ENCODE data around the gene SEC16A. TPM values are rescaled to one million over a fixed set of nuclear protein-coding genes. Genes with fewer than 3 reads are reported as not detected.

Gene SEC16A
- total RNA-seq, 1 donor from 2014 or later = 66.5 TPM

DNA sequence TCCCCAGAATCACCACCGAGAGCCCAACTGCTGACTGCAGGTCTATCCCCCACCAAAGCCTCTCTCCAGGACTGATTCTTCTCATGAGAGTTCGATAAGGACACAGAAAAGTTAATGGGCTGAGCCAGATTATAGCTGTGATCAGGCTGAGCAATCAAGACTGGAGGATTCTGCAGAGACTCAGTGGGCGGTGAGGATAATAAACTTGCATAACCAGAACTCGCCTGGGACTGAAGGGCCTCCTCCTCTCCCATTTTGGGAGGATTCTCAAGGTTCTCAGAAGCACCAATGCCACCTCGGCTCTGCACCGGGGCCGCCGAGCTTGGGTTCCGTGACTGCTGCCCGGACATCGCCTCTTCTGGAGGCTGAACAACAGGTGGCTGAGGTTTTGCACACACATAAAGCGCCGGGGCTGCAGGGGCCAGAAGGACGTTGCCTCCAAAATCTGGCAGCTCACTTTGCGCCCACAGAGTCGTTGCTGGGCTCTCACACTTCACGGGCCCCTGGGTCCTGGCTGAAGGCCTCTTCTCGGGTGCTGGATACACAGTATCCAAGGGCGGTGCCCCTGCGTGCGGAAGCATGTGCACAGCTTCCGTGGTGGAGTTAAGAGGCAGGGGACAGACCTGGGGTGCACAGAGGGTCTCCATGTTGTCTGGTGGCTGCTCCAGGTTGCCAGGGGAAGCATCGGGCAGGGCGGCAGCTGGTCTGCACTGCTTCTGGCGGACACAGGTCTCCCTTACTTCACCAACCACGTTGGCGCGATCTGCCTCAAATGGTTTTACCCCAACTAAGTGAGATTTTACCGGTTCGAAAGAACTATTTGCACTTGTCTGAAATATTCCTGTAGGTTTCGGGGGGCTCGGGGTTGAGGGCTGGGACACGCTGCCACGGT is 7.6 kb downstream of the SEC16A start:
- no peak for TF ChIP-seq CTCF (IDR thresholded peaks at IDR 0.05)
- H3K36me3 ChIP-seq = peaks cover 88% of the 10 kb centered on the region
- DNase-seq = no peak
- no peak overlapping the region for H3K4me3 ChIP-seq
- intact Hi-C loops (cut with DNase I) = no loop called here
- H3K27me3 ChIP-seq (ENCODE audit: low read depth) = no peaks in the 10 kb centered on the region
- no peaks in the 10 kb centered on the region for H3K4me1 ChIP-seq
- ATAC-seq = no peak
- H3K9me3 ChIP-seq = no peaks in the 10 kb centered on the region
- no peak overlapping the region for H3K27ac ChIP-seq

DNA sequence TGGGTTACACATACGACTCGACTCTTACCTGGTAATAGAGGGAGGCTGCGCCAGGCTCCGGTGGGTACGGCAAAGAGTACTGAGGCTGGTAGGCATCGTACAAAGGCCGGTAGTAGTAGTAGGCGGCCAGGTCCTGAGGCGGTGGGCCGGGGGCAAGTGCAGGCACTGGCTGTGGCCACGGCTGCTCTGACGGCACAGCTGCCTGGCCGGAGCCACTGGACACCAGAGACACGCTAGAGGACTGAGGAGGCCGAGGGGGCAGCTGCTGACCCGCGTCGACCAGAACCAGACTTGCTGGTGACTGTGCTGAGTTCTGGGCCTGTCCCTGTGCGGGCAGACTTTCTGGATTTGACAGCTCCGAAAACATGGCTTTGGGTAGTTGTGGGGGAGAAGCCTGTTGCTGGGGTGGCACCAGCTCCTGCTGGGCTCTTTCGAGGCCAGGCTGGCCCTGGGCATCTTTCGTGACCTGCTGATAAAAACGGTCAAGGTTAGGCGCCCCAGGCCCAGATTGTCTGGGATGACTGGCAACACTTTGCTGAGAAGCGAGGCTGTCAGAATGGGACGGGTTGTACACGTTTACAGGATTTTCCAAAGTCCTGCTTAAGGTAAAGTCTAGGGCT is 8.7 kb downstream of the SEC16A start:
- H3K36me3 ChIP-seq = peaks cover 95% of the 10 kb centered on the region
- no peak for DNase-seq
- H3K4me3 ChIP-seq = no peak overlapping the region
- no peaks in the 10 kb centered on the region for H3K4me1 ChIP-seq
- H3K9me3 ChIP-seq = no peaks in the 10 kb centered on the region
- no peaks in the 10 kb centered on the region for H3K27me3 ChIP-seq (ENCODE audit: low read depth)
- no peak for TF ChIP-seq CTCF (IDR thresholded peaks at IDR 0.05)
- no peak overlapping the region for H3K27ac ChIP-seq
- intact Hi-C loops (cut with DNase I) = no loop called here
- no peak for ATAC-seq

GRCh38 chr9:136473354-136473721 is 9.5 kb downstream of the SEC16A start:
- Histone ChIP-seq H3K4me1 (no peaks in the 10 kb centered on the region), H3K27ac (no peak overlapping the region), H3K4me3 (no peak overlapping the region), H3K9me3 (no peaks in the 10 kb centered on the region), H3K27me3 (ENCODE audit: low read depth) (no peaks in the 10 kb centered on the region), H3K36me3 (peaks cover 100% of the 10 kb centered on the region)
- ATAC-seq = no peak
- TF ChIP-seq CTCF (IDR thresholded peaks at IDR 0.05) = no peak
- intact Hi-C loops (cut with DNase I) = no loop called here
- no peak for DNase-seq

DNA sequence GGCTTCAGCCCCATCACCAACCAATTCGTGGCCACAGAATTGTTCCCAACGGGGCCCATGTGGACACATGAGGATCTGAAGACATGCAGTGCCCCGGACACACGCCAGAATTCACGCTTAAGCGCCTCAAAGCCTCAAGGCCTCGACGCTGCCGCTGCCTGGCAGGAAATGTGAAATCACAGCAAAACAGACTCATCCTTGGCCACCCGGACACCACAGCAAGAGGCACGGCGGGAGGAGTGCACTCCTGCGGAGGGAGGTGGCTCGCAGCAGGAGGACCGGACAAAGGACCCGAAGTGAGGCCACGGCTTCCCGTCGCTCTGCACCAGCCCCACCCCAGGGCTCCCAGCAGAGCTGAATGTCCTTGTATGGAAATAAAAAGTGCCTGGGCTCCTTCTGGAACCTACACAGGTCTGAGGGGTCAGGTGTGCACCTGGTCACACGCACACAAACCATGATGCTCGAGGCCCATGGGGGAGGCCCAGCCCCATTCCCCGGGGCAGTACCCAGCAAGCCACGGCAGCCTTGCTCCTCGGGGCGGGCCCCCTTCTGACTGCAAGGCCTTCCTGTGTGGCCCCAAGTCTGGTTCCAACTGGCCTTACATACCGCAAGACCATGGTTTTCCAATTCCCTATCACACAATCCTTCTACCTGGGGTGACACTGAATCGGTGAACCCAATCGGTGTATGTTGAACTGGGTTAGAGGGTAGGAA is 10.0 kb downstream of the SEC16A start:
- no peaks in the 10 kb centered on the region for H3K9me3 ChIP-seq
- TF ChIP-seq CTCF (IDR thresholded peaks at IDR 0.05) = no peak
- peaks cover 100% of the 10 kb centered on the region for H3K36me3 ChIP-seq
- DNase-seq (no peak), ATAC-seq (no peak)
- intact Hi-C loops (cut with DNase I) = no loop called here
- no peak overlapping the region for H3K4me3 ChIP-seq
- no peak overlapping the region for H3K27ac ChIP-seq
- H3K4me1 ChIP-seq = no peaks in the 10 kb centered on the region
- H3K27me3 ChIP-seq (ENCODE audit: low read depth) = no peaks in the 10 kb centered on the region

- Histone ChIP-seq H3K9me3 (no peaks in the 10 kb centered on the region), H3K4me3 (no peak overlapping the region), H3K27ac (no peak overlapping the region), H3K4me1 (no peaks in the 10 kb centered on the region), H3K36me3 (peaks cover 100% of the 10 kb centered on the region), H3K27me3 (ENCODE audit: low read depth) (no peaks in the 10 kb centered on the region)
- intact Hi-C loops (cut with DNase I) = no loop called here
- DNase-seq (no peak), ATAC-seq (peak in 1 of 2 donors; percentile 5)
- no peak for TF ChIP-seq CTCF (IDR thresholded peaks at IDR 0.05)
These were observed 10.9 kb downstream of the SEC16A start for GRCh38 chr9:136471802-136472487.
